GM12878 (cell line): ENCODE data around the gene CZIB. TPM values are rescaled to one million over a fixed set of nuclear protein-coding genes. Genes with fewer than 3 reads are reported as not detected.
A peak's percentile ranks its signal among the peaks of the same experiment; 100 is the strongest.

ENCODE experiments used
- CBX3 ChIP-seq: fragments of 200-600 bp; sonication (generic); IDR thresholded peaks from 2 replicates; pipeline ENCODE4 v1.6.1; 2016; ENCODE audit warnings: low read depth, borderline replicate concordance
- CTCF ChIP-seq, 3 experiments: IDR thresholded peaks in 2 of 3; conservative IDR thresholded peaks in 1 of 3; 2 replicates each; pipeline ENCODE4 v1.5.1; 2011; ENCODE audit warnings: low read depth in 3 of 3, low read length in 3 of 3, mild to moderate bottlenecking in 3 of 3, control low read depth in 2 of 3, moderate library complexity in 2 of 3, inconsistent platforms in 1 of 3, mixed read lengths in 1 of 3; ENCODE audit not compliant: control insufficient read depth in 2 of 3, insufficient read depth in 1 of 3; ENCODE audit errors: extremely low read depth in 1 of 3
- EED ChIP-seq: sonication (generic); IDR thresholded peaks from 2 replicates; pipeline ENCODE4 v1.6.1; 2016; ENCODE audit warnings: antibody characterized with exemption, low read depth
- IKZF1 ChIP-seq: fragments of 450-650 bp; conservative IDR thresholded peaks from 2 replicates; pipeline ENCODE4 v1.6.1; 2017; ENCODE audit warnings: antibody characterized with exemption, mild to moderate bottlenecking
- IRF4 ChIP-seq: IDR thresholded peaks from 2 replicates; pipeline ENCODE4 v1.6.1; 2011; ENCODE audit warnings: low read depth, low read length
- JUND ChIP-seq: IDR thresholded peaks from 2 replicates; pipeline ENCODE4 v1.6.1; 2012; ENCODE audit warnings: low read depth, mild to moderate bottlenecking, low read length, improper control_type of control experiment, moderate library complexity
- NFYB ChIP-seq: IDR thresholded peaks from 2 replicates; pipeline ENCODE4 v1.6.1; 2011; ENCODE audit warnings: low read depth, mild to moderate bottlenecking, low read length, improper control_type of control experiment, moderate library complexity; ENCODE audit not compliant: insufficient read depth
- NKRF ChIP-seq: fragments of 450-650 bp; conservative IDR thresholded peaks from 2 replicates; pipeline ENCODE4 v1.6.1; 2017; ENCODE audit warnings: mild to moderate bottlenecking, moderate library complexity
- PAX8 ChIP-seq: fragments of 450-650 bp; IDR thresholded peaks from 2 replicates; pipeline ENCODE4 v1.6.1; 2017; ENCODE audit warnings: mild to moderate bottlenecking, moderate library complexity
- POLR2A ChIP-seq: IDR thresholded peaks from 2 replicates; pipeline ENCODE4 v1.6.1; 2011; ENCODE audit warnings: low read depth, mild to moderate bottlenecking, low read length
- SIN3A ChIP-seq: IDR thresholded peaks from 2 replicates; pipeline ENCODE4 v1.6.1; 2012; ENCODE audit warnings: low read depth, low read length, improper control_type of control experiment
- SIX5 ChIP-seq: IDR thresholded peaks from 2 replicates; pipeline ENCODE4 v1.6.1; 2011; ENCODE audit warnings: mild to moderate bottlenecking, low read depth, low read length, moderate library complexity; ENCODE audit not compliant: severe bottlenecking
- SUPT20H ChIP-seq: IDR thresholded peaks from 2 replicates; pipeline ENCODE4 v1.6.1; 2011; ENCODE audit warnings: low read depth, mild to moderate bottlenecking, low read length, moderate library complexity, borderline replicate concordance; ENCODE audit not compliant: control insufficient read depth
- TCF7 ChIP-seq: IDR thresholded peaks from 2 replicates; pipeline ENCODE4 v1.6.1; 2014; ENCODE audit warnings: antibody characterized with exemption, borderline replicate concordance
- polyA plus RNA-seq, 11 experiments: library from polyadenylated mRNA; depleted of rRNA in 4 of 11; unstranded in 6 of 11; stranded (reverse) in 5 of 11; fragments of >200 nt; fragmentation: Nextera tagmentation in 4 of 11; fragmentation: Illumina TruSeq in 1 of 11; extraction: Ambion mirVana in 4 of 11; extraction: Trizol in 1 of 11; gene quantifications; 1 replicate in 1 of 11; 2 replicates in 10 of 11; pipeline versions ENCODE4 v1.2.1 to v1.2.3, GENCODE V29; 2011 to 2016; ENCODE audit warnings: inconsistent platforms in 2 of 11, missing spikeins in 2 of 11, low read depth in 1 of 11
- total RNA-seq, 4 experiments: library from RNA; depleted of rRNA in 3 of 4; stranded (reverse); fragments of >200 nt in 3 of 4; fragmentation: Illumina TruSeq in 1 of 4; extraction: Trizol in 1 of 4; gene quantifications; 2 replicates each; pipeline versions ENCODE4 v1.2.1 to v1.2.3, GENCODE V29; 2013 to 2021
- TF ChIP-seq, protein P1 (sequence below): fragments of 450-650 bp; formaldehyde crosslinking; IDR thresholded peaks from 2 replicates; pipeline ENCODE4 v1.4.0; 2022; ENCODE audit warnings: mild to moderate bottlenecking, moderate library complexity
- TF ChIP-seq, protein P2 (sequence below): fragments of 150-350 bp; IDR thresholded peaks from 2 replicates; pipeline ENCODE4 v1.6.1; 2016; ENCODE audit warnings: low read depth, low read length

CZIB gene
- total and polyA plus RNA-seq, 10 of the 15 experiments (the other 5 are each of a cell fraction or from before 2014, with no cell fraction given), result 36.1 to 68.3 (median 50.4) TPM

- no peak for TF ChIP-seq SUPT20H
- peak; percentile 28 for TF ChIP-seq NKRF
- TF ChIP-seq IKZF1, result peak; percentile 79
- TF ChIP-seq, protein P1, sequence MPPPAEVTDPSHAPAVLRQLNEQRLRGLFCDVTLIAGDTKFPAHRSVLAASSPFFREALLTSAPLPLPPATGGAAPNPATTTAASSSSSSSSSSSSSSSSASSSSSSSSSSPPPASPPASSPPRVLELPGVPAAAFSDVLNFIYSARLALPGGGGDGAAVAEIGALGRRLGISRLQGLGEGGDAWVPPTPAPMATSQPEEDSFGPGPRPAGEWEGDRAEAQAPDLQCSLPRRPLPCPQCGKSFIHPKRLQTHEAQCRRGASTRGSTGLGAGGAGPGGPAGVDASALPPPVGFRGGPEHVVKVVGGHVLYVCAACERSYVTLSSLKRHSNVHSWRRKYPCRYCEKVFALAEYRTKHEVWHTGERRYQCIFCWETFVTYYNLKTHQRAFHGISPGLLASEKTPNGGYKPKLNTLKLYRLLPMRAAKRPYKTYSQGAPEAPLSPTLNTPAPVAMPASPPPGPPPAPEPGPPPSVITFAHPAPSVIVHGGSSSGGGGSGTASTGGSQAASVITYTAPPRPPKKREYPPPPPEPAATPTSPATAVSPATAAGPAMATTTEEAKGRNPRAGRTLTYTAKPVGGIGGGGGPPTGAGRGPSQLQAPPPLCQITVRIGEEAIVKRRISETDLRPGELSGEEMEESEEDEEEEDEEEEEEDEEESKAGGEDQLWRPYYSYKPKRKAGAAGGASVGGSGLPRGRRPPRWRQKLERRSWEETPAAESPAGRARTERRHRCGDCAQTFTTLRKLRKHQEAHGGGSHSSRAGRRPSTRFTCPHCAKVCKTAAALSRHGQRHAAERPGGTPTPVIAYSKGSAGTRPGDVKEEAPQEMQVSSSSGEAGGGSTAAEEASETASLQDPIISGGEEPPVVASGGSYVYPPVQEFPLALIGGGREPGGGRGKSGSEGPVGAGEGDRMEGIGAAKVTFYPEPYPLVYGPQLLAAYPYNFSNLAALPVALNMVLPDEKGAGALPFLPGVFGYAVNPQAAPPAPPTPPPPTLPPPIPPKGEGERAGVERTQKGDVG (CRISPR knock-in tag), result no peak
- no peak for TF ChIP-seq NFYB
- peak; percentile 87 for TF ChIP-seq SIN3A
- no peak for TF ChIP-seq CTCF (IDR thresholded peaks at IDR 0.05 in 2 of 3, conservative IDR thresholded peaks at IDR 0.05 in 1 of 3; ENCODE audit: control insufficient read depth in 2 of 3, extremely low read depth in 1 of 3, insufficient read depth in 1 of 3, low read depth in 3 of 3, low read length in 3 of 3)
- TF ChIP-seq POLR2A, result peak; percentile 89
- no peak for TF ChIP-seq PAX8
- no peak for TF ChIP-seq TCF7
- TF ChIP-seq IRF4, result no peak
- no peak for TF ChIP-seq CBX3
- TF ChIP-seq JUND, result 0 out of 2 replicates have a peak, but pooled peaks have one; percentile 13
- TF ChIP-seq EED, result no peak
- TF ChIP-seq SIX5, result peak; percentile 58
- TF ChIP-seq, protein P2, sequence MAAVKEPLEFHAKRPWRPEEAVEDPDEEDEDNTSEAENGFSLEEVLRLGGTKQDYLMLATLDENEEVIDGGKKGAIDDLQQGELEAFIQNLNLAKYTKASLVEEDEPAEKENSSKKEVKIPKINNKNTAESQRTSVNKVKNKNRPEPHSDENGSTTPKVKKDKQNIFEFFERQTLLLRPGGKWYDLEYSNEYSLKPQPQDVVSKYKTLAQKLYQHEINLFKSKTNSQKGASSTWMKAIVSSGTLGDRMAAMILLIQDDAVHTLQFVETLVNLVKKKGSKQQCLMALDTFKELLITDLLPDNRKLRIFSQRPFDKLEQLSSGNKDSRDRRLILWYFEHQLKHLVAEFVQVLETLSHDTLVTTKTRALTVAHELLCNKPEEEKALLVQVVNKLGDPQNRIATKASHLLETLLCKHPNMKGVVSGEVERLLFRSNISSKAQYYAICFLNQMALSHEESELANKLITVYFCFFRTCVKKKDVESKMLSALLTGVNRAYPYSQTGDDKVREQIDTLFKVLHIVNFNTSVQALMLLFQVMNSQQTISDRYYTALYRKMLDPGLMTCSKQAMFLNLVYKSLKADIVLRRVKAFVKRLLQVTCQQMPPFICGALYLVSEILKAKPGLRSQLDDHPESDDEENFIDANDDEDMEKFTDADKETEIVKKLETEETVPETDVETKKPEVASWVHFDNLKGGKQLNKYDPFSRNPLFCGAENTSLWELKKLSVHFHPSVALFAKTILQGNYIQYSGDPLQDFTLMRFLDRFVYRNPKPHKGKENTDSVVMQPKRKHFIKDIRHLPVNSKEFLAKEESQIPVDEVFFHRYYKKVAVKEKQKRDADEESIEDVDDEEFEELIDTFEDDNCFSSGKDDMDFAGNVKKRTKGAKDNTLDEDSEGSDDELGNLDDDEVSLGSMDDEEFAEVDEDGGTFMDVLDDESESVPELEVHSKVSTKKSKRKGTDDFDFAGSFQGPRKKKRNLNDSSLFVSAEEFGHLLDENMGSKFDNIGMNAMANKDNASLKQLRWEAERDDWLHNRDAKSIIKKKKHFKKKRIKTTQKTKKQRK, result 0 out of 2 replicates have a peak, but pooled peaks have one; percentile 34
These were observed 18.0 kb upstream of the CZIB start, which contains the start of gene MAGOH (continued) for GRCh38 chr1:53238197-53239155.
